IgD-negative memory B cell (primary cell): ENCODE data around the gene PLEKHG3. TPM values are rescaled to one million over a fixed set of nuclear protein-coding genes. Genes with fewer than 3 reads are reported as not detected.

Source experiments
- H3K27ac Mint-ChIP-seq, 3 donors: one replicate each; pipeline ENCODE4 v1.8.0; 2020 to 2022; ENCODE audit warnings: mild to moderate bottlenecking in 3 of 3, mixed read lengths in 3 of 3, moderate library complexity in 1 of 3
- H3K27me3 Mint-ChIP-seq: one replicate; pipeline ENCODE4 v1.8.0; 2021; ENCODE audit warnings: mixed read lengths
- H3K36me3 Mint-ChIP-seq: one replicate; pipeline ENCODE4 v1.8.0; 2020; ENCODE audit warnings: mild to moderate bottlenecking, mixed read lengths
- H3K4me1 Mint-ChIP-seq, 3 donors: one replicate each; pipeline ENCODE4 v1.8.0; 2020 to 2022; ENCODE audit warnings: mixed read lengths in 3 of 3, mild to moderate bottlenecking in 1 of 3
- H3K4me3 Mint-ChIP-seq, 4 donors: one replicate each; pipeline ENCODE4 v1.8.0; 2020 to 2022; ENCODE audit warnings: mild to moderate bottlenecking in 4 of 4, mixed read lengths in 4 of 4, moderate library complexity in 3 of 4
- H3K9me3 Mint-ChIP-seq, 3 donors: one replicate each; pipeline ENCODE4 v1.8.0; 2020 to 2021; ENCODE audit warnings: mixed read lengths in 3 of 3, mild to moderate bottlenecking in 1 of 3
- polyA plus RNA-seq: library from polyadenylated mRNA; unstranded; fragments of 300-500 nt; fragmentation: Illumina TruSeq; gene quantifications from one replicate; pipeline ENCODE4 v1.2.3, GENCODE V29; 2021

The PLEKHG3 gene
- polyA plus RNA-seq, 1 donor from 2014 or later: 4.7 TPM

- no peaks in the 10 kb centered on the region for H3K36me3 Mint-ChIP-seq
- no peak overlapping the region for H3K27ac Mint-ChIP-seq
- no peaks in the 10 kb centered on the region for H3K4me1 Mint-ChIP-seq
- H3K9me3 Mint-ChIP-seq: no peaks in the 10 kb centered on the region
- H3K4me3 Mint-ChIP-seq: no peak overlapping the region
- peaks cover 10% of the 10 kb centered on the region for H3K27me3 Mint-ChIP-seq
Measured at GRCh38 chr14:64752909-64753308, 48.7 kb downstream of the PLEKHG3 start.

GRCh38 chr14:64753374-64753773, 49.1 kb downstream of the PLEKHG3 start:
- H3K27ac Mint-ChIP-seq: no peak overlapping the region
- peaks cover 10% of the 10 kb centered on the region for H3K27me3 Mint-ChIP-seq
- H3K36me3 Mint-ChIP-seq: no peaks in the 10 kb centered on the region
- H3K9me3 Mint-ChIP-seq: no peaks in the 10 kb centered on the region
- no peak overlapping the region for H3K4me3 Mint-ChIP-seq
- no peaks in the 10 kb centered on the region for H3K4me1 Mint-ChIP-seq

- H3K27me3 Mint-ChIP-seq: peaks cover 13% of the 10 kb centered on the region
- H3K36me3 Mint-ChIP-seq: no peaks in the 10 kb centered on the region
- H3K9me3 Mint-ChIP-seq: no peaks in the 10 kb centered on the region
- no peak overlapping the region for H3K4me3 Mint-ChIP-seq
- H3K27ac Mint-ChIP-seq: no peak overlapping the region
- no peaks in the 10 kb centered on the region for H3K4me1 Mint-ChIP-seq
Measured at GRCh38 chr14:64753999-64754398, 49.8 kb downstream of the PLEKHG3 start.

- H3K27ac Mint-ChIP-seq: peak overlapping the region in 1 of 3 donors; percentile 67
- no peak overlapping the region for H3K4me3 Mint-ChIP-seq
- H3K36me3 Mint-ChIP-seq: no peaks in the 10 kb centered on the region
- peaks cover 16% of the 10 kb centered on the region for H3K27me3 Mint-ChIP-seq
- no peaks in the 10 kb centered on the region for H3K9me3 Mint-ChIP-seq
- no peaks in the 10 kb centered on the region for H3K4me1 Mint-ChIP-seq
Measured at GRCh38 chr14:64754685-64755084, 50.5 kb downstream of the PLEKHG3 start.

- Mint-ChIP-seq H3K9me3 (no peaks in the 10 kb centered on the region), H3K27me3 (peaks cover 22% of the 10 kb centered on the region), H3K27ac (no peak overlapping the region), H3K4me1 (no peaks in the 10 kb centered on the region), H3K4me3 (peak overlapping the region in 1 of 4 donors; percentile 34), H3K36me3 (no peaks in the 10 kb centered on the region)
Measured at GRCh38 chr14:64755781-64756221, 51.6 kb downstream of the PLEKHG3 start.

GRCh38 chr14:64756712-64757111, 52.5 kb downstream of the PLEKHG3 start:
- Mint-ChIP-seq H3K27me3 (peaks cover 30% of the 10 kb centered on the region), H3K4me3 (no peak overlapping the region), H3K36me3 (no peaks in the 10 kb centered on the region), H3K9me3 (no peaks in the 10 kb centered on the region), H3K27ac (no peak overlapping the region), H3K4me1 (peaks cover 0 to under 1% (median 0%) of the 10 kb centered on the region in 3 donors)

- H3K27ac Mint-ChIP-seq: peak overlapping the region in 1 of 3 donors; percentile 44
- no peaks in the 10 kb centered on the region for H3K36me3 Mint-ChIP-seq
- no peaks in the 10 kb centered on the region for H3K9me3 Mint-ChIP-seq
- H3K27me3 Mint-ChIP-seq: peaks cover 37% of the 10 kb centered on the region
- no peak overlapping the region for H3K4me3 Mint-ChIP-seq
- peaks cover 0 to 1% (median 0%) of the 10 kb centered on the region in 3 donors for H3K4me1 Mint-ChIP-seq
Measured at GRCh38 chr14:64757601-64758000, 53.4 kb downstream of the PLEKHG3 start.

GRCh38 chr14:64758025-64758521, 53.8 kb downstream of the PLEKHG3 start:
- Mint-ChIP-seq H3K27ac (peak overlapping the region in 1 of 3 donors; percentile 44), H3K27me3 (peaks cover 39% of the 10 kb centered on the region), H3K36me3 (no peaks in the 10 kb centered on the region), H3K9me3 (no peaks in the 10 kb centered on the region), H3K4me1 (peaks cover 0 to 1% (median 0%) of the 10 kb centered on the region in 3 donors), H3K4me3 (peak overlapping the region in 1 of 4 donors; percentile 49)

GRCh38 chr14:64758691-64759554, 54.7 kb downstream of the PLEKHG3 start:
- Mint-ChIP-seq H3K27ac (no peak overlapping the region), H3K4me3 (no peak overlapping the region), H3K9me3 (no peaks in the 10 kb centered on the region), H3K27me3 (peaks cover 42% of the 10 kb centered on the region), H3K36me3 (no peaks in the 10 kb centered on the region), H3K4me1 (peaks cover 1 to 7% (median 6%) of the 10 kb centered on the region in 3 donors)

- H3K4me3 Mint-ChIP-seq: no peak overlapping the region
- no peaks in the 10 kb centered on the region for H3K9me3 Mint-ChIP-seq
- peaks cover 44% of the 10 kb centered on the region for H3K27me3 Mint-ChIP-seq
- H3K27ac Mint-ChIP-seq: no peak overlapping the region
- no peaks in the 10 kb centered on the region for H3K36me3 Mint-ChIP-seq
- H3K4me1 Mint-ChIP-seq: peaks cover 1 to 11% (median 6%) of the 10 kb centered on the region in 3 donors
Measured at GRCh38 chr14:64759555-64759938, 55.3 kb downstream of the PLEKHG3 start.

GRCh38 chr14:64760146-64760755, 56.0 kb downstream of the PLEKHG3 start:
- H3K4me1 Mint-ChIP-seq: peaks cover 3 to 12% (median 6%) of the 10 kb centered on the region in 3 donors
- H3K36me3 Mint-ChIP-seq: no peaks in the 10 kb centered on the region
- no peak overlapping the region for H3K4me3 Mint-ChIP-seq
- no peaks in the 10 kb centered on the region for H3K9me3 Mint-ChIP-seq
- no peak overlapping the region for H3K27ac Mint-ChIP-seq
- peaks cover 40% of the 10 kb centered on the region for H3K27me3 Mint-ChIP-seq

GRCh38 chr14:64760916-64761315, 56.7 kb downstream of the PLEKHG3 start:
- Mint-ChIP-seq H3K27ac (no peak overlapping the region), H3K36me3 (no peaks in the 10 kb centered on the region), H3K4me3 (no peak overlapping the region), H3K4me1 (peaks cover 3 to 12% (median 6%) of the 10 kb centered on the region in 3 donors), H3K27me3 (peaks cover 40% of the 10 kb centered on the region), H3K9me3 (no peaks in the 10 kb centered on the region)

GRCh38 chr14:64761441-64762043, 57.3 kb downstream of the PLEKHG3 start:
- no peaks in the 10 kb centered on the region for H3K9me3 Mint-ChIP-seq
- no peak overlapping the region for H3K4me3 Mint-ChIP-seq
- peaks cover 39% of the 10 kb centered on the region for H3K27me3 Mint-ChIP-seq
- H3K27ac Mint-ChIP-seq: no peak overlapping the region
- H3K36me3 Mint-ChIP-seq: no peaks in the 10 kb centered on the region
- peaks cover 3 to 12% (median 6%) of the 10 kb centered on the region in 3 donors for H3K4me1 Mint-ChIP-seq

GRCh38 chr14:64762044-64763034, 58.1 kb downstream of the PLEKHG3 start:
- Mint-ChIP-seq H3K4me3 (peak overlapping the region in 1 of 4 donors; percentile 9), H3K27ac (no peak overlapping the region), H3K4me1 (peaks cover 3 to 12% (median 6%) of the 10 kb centered on the region in 3 donors), H3K36me3 (no peaks in the 10 kb centered on the region), H3K27me3 (peaks cover 36% of the 10 kb centered on the region), H3K9me3 (no peaks in the 10 kb centered on the region)
